Activated CD4-positive, alpha-beta T cell treated with anti-CD3 and anti-CD28 coated beads, Interleukin-2, amount 50 U/mL, for 24 hours (primary cell): Measurements from ENCODE around the gene TMEM178B.

Source experiments
- DNase-seq, 2 donors: peaks; one replicate each; pipeline ENCODE4 v3.0.0-alpha.2; 2020; ENCODE audit warnings: low read depth in 1 of 2, low spot score in 1 of 2

Gene TMEM178B

GRCh38 chr7:141512597-141512996 is 438.7 kb downstream of the TMEM178B start:
- DNase-seq, result no peak

- no peak for DNase-seq
Observed at GRCh38 chr7:141513720-141514119, 439.9 kb downstream of the TMEM178B start.

GRCh38 chr7:141515941-141516340 is 442.1 kb downstream of the TMEM178B start:
- no peak for DNase-seq

- no peak for DNase-seq
Observed at GRCh38 chr7:141519623-141520022, 445.8 kb downstream of the TMEM178B start.

GRCh38 chr7:141522657-141523342 is 448.9 kb downstream of the TMEM178B start:
- no peak for DNase-seq

- DNase-seq, result no peak
Observed at GRCh38 chr7:141525973-141526514, 452.2 kb downstream of the TMEM178B start.

GRCh38 chr7:141527076-141527475 is 453.2 kb downstream of the TMEM178B start:
- DNase-seq, result no peak

- no peak for DNase-seq
Observed at GRCh38 chr7:141528399-141528798, 454.5 kb downstream of the TMEM178B start.
